ENCODE results near the gene PLXNB1. TPM values are rescaled to one million over a fixed set of nuclear protein-coding genes. Genes with fewer than 3 reads are reported as not detected.

The PLXNB1 gene
- total and polyA plus RNA-seq, 10 of the 15 experiments (the other 5 are each of a cell fraction or from before 2014, with no cell fraction given) = 0.18 to 15.1 (median 5.3) TPM

DNA sequence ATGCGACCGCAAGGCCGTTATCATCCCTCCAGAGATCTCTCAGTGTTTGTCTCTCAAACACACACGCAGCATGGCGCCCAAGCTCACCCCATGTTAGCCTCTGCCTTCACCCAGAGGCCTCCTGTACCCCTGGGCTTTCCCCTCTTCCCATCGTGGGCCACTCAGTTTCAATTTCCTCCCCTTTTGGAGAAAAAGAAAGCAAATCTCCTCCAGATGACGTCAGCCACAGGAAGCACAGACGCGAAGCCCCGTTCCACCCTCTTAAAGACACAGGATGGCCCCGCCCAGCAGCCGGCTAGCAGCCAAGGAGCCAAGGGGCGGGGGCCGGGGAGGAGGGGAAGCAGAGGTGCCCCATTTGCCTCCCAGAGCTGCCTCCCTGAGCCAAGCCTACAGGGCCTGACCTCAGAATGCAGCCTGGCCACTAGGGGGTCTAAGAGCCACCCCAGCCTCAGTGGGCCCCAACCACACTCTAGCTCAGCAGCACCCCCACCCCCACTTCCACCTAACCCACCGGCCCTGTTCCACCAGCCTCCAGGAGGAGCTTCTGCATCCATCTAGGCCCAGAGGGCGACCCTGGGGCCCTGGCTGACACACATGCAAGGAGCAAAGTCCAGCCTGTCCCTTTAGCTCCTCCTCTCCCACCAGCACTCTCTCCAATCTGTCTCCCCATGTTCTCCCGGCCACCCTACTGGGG, 43.2 kb upstream of the PLXNB1 start (continued):
- TF ChIP-seq YY1 (IDR thresholded peaks at IDR 0.05; ENCODE audit: low read depth, low read length) (peak; percentile 91), HSF1 (IDR thresholded peaks at IDR 0.05; ENCODE audit: low read depth, low read length) (no peak), SMARCA5 (IDR thresholded peaks at IDR 0.05) (peak; percentile 38; the same call in 1 of the 2 replicates), ELK1 (IDR thresholded peaks at IDR 0.05; ENCODE audit: low read depth, low read length) (peak; percentile 62; the same call in 1 of the 2 replicates), CHD2 (IDR thresholded peaks at IDR 0.05; ENCODE audit: borderline replicate concordance, low read depth, low read length) (peak; percentile 66; the same call in 1 of the 2 replicates), BCL3 (IDR thresholded peaks at IDR 0.05; ENCODE audit: borderline replicate concordance, insufficient read depth, low read depth, low read length, poor library complexity, severe bottlenecking) (peak; percentile 35), JUNB (IDR thresholded peaks at IDR 0.05) (peak; percentile 32; the same call in 1 of the 2 replicates), RFX5 (IDR thresholded peaks at IDR 0.05; ENCODE audit: low read depth, low read length) (peak; percentile 58; the same call in 1 of the 2 replicates), SIX5 (IDR thresholded peaks at IDR 0.05; ENCODE audit: low read depth, low read length, severe bottlenecking) (peak; percentile 10), SUPT20H (IDR thresholded peaks at IDR 0.05; ENCODE audit: borderline replicate concordance, control insufficient read depth, low read depth, low read length) (no peak), ZBTB33 (IDR thresholded peaks at IDR 0.05) (no peak), EGR1 (IDR thresholded peaks at IDR 0.05; ENCODE audit: borderline replicate concordance in 1 of 2, low read depth in 2 of 2, low read length in 2 of 2) (peak in 1 of 2 experiments; percentile 65; a peak in 2 of 3 replicates), CBX3 (IDR thresholded peaks at IDR 0.05; ENCODE audit: borderline replicate concordance, low read depth) (no peak), PML (IDR thresholded peaks at IDR 0.05; ENCODE audit: low read length) (peak; percentile 63; the same call in 1 of the 2 replicates), CREM (IDR thresholded peaks at IDR 0.05; ENCODE audit: low read depth) (peak; percentile 91), SMAD1 (IDR thresholded peaks at IDR 0.05; ENCODE audit: low read depth, partially characterized antibody) (peak; percentile 9), ZBTB40 (IDR thresholded peaks at IDR 0.05; ENCODE audit: borderline replicate concordance) (no peak; the same call in 1 of the 2 replicates), NFXL1 (IDR thresholded peaks at IDR 0.05; ENCODE audit: borderline replicate concordance) (no peak)
